IMR-90 (cell line): ENCODE measurements around the gene CERS1. TPM values are rescaled to one million over a fixed set of nuclear protein-coding genes. Genes with fewer than 3 reads are reported as not detected.

Source experiments
- polyA plus RNA-seq, 3 experiments: library from polyadenylated mRNA; depleted of rRNA; stranded (reverse); fragments of >200 nt; gene quantifications; 2 replicates each; pipeline ENCODE4 v1.2.3, GENCODE V29; 2012; ENCODE audit warnings: low replicate concordance in 1 of 3
- total RNA-seq: library from RNA; depleted of rRNA; stranded (reverse); fragments of >200 nt; gene quantifications from 2 replicates; pipeline ENCODE4 v1.2.3, GENCODE V29; 2012
- TF ChIP-seq, protein P1 (sequence below): conservative IDR thresholded peaks from 2 replicates; pipeline ENCODE4 v1.5.1; 2012; ENCODE audit warnings: mild to moderate bottlenecking, low read depth, low read length, improper control_type of control experiment

The CERS1 gene
- total and polyA plus RNA-seq, 2 of the 4 experiments (the other 2 are of a cell fraction): 0.90 to 4.3 TPM

DNA sequence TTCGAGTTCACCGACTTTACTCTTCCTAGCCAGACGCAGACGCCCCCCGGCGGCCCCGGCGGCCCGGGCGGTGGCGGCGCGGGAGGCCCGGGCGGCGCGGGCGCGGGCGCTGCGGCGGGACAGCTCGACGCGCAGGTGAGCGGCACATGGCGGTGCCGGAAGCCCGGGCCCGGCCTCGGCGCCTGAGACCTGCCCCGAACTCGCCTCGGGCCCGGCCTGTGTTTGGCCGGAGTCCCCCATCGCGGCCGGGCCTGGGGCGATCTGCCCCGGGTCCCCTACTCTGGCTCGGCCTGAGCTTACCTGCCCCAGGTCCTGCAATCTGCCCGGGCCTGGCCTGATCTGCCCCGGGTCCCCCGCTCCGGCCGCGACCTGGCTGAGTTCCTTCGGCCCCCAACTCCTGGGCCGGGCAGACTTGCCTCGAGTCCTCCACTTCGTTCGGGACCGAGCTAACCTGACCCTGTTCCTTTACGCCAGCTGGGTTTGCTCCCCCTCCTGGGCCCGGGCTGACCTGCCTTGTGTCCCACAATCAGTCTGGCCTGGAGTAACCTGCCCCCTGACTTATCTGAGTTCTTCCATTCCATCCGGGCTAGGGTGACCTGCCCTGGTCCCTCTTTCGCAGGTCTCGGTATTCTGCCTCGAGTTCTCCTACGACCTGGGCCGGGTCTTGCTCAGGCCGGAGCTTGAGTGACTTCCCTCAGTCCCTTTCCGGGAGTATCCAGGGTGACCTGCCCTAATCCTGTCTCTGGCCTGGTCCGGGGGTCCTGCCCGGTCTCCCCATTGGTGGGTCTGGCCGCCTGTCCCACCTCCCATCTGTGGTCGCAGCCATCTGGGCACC, 63.4 kb downstream of the CERS1 start (continued):
- TF ChIP-seq, protein P1, sequence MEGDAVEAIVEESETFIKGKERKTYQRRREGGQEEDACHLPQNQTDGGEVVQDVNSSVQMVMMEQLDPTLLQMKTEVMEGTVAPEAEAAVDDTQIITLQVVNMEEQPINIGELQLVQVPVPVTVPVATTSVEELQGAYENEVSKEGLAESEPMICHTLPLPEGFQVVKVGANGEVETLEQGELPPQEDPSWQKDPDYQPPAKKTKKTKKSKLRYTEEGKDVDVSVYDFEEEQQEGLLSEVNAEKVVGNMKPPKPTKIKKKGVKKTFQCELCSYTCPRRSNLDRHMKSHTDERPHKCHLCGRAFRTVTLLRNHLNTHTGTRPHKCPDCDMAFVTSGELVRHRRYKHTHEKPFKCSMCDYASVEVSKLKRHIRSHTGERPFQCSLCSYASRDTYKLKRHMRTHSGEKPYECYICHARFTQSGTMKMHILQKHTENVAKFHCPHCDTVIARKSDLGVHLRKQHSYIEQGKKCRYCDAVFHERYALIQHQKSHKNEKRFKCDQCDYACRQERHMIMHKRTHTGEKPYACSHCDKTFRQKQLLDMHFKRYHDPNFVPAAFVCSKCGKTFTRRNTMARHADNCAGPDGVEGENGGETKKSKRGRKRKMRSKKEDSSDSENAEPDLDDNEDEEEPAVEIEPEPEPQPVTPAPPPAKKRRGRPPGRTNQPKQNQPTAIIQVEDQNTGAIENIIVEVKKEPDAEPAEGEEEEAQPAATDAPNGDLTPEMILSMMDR: peak; percentile 27; the same call in 1 of the 2 replicates
